Measurements from ENCODE around the gene HSF4.

HSF4 gene

DNA sequence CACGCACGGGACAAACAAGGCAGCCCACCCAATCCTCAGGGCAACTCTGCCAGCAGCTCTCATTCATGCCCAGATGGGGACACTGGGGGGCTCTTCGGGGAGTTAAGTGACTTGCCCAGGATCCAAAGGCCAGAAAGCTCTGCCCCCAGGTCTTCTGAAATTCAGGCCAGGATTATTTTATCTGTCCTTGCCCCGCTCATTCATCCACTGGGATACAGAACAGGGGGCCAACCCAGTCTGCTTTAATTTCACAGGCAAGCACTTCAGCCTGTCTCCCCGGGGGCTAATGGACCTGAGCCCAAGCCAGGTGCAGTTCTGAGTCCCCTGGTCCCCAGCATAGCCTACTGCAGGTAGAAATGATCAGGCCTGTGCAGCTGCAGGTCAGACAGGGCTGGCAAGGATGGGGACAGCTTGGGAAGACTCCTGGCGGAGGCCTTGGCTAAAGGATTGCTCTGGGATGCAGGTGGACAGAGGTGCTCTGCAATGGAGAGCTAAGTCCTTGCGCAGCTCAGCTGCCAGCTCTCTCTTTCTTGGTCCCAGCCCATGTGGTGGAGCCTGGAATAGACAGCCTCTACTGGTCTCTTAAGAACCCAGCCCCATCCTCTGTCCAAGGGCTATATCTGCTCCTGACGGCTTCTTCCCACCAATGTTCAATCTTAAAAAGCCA lies 13.0 kb upstream of the HSF4 start:
- H3K36me3 ChIP-seq (ENCODE audit: control insufficient read depth, insufficient read depth, low read length): no peaks in the 10 kb centered on the region
- H3K27me3 ChIP-seq (ENCODE audit: control insufficient read depth, insufficient read depth, low read length): no peaks in the 10 kb centered on the region
- TF ChIP-seq, protein P1, sequence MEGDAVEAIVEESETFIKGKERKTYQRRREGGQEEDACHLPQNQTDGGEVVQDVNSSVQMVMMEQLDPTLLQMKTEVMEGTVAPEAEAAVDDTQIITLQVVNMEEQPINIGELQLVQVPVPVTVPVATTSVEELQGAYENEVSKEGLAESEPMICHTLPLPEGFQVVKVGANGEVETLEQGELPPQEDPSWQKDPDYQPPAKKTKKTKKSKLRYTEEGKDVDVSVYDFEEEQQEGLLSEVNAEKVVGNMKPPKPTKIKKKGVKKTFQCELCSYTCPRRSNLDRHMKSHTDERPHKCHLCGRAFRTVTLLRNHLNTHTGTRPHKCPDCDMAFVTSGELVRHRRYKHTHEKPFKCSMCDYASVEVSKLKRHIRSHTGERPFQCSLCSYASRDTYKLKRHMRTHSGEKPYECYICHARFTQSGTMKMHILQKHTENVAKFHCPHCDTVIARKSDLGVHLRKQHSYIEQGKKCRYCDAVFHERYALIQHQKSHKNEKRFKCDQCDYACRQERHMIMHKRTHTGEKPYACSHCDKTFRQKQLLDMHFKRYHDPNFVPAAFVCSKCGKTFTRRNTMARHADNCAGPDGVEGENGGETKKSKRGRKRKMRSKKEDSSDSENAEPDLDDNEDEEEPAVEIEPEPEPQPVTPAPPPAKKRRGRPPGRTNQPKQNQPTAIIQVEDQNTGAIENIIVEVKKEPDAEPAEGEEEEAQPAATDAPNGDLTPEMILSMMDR (IDR thresholded peaks at IDR 0.05): no peak
- no peaks in the 10 kb centered on the region for H3K9me3 ChIP-seq (ENCODE audit: control insufficient read depth, low read length)
- H3K27ac ChIP-seq: peak overlapping the region; percentile 72
- peak overlapping the region; percentile 93 for H2AFZ ChIP-seq
- no peaks in the 10 kb centered on the region for H3K79me2 ChIP-seq
- peak overlapping the region; percentile 65 for H3K4me3 ChIP-seq (ENCODE audit: low read depth, low read length)
- peaks cover 8% of the 10 kb centered on the region for H3K4me1 ChIP-seq
- peak overlapping the region; percentile 93 for H3K4me2 ChIP-seq (ENCODE audit: low read length)
- no peak overlapping the region for H3K9ac ChIP-seq

DNA sequence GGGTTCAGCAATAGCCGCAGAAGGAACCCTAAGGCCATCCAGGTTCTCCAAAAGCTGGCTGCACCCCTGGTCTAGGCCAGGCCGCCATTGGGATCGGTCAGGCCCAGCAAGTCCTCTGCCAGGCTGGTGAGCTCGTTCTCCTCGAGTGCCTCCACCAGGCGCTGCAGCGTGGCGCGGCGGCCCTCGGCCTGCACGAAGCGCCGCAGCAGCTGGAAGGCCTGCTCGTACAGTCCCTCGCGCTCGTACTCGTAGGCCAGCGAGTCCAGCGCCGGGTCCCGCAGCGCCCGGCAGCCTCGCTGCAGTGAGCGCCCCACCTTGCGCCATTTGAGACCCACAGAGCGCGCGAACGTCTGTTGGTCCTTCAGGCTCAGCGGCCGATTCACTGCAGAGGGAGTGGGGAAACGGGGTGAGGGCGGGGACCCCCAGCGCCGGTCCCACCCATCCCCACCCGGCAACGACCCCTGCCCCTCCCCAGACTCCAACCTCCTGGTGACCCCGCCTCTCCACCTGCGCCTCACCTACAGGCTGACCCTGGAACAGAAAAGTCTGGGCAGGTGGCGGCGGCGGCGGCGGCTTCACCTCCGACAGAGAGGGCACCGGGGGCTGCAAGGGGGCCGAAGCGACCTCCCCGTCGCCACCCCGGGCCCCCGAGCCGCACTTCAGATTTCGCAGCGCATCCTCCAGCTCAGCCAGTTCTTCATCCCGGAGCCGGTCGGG lies 9.8 kb upstream of the HSF4 start:
- no peak overlapping the region for H3K4me3 ChIP-seq (ENCODE audit: low read depth, low read length)
- no peaks in the 10 kb centered on the region for H3K27me3 ChIP-seq (ENCODE audit: control insufficient read depth, insufficient read depth, low read length)

DNA sequence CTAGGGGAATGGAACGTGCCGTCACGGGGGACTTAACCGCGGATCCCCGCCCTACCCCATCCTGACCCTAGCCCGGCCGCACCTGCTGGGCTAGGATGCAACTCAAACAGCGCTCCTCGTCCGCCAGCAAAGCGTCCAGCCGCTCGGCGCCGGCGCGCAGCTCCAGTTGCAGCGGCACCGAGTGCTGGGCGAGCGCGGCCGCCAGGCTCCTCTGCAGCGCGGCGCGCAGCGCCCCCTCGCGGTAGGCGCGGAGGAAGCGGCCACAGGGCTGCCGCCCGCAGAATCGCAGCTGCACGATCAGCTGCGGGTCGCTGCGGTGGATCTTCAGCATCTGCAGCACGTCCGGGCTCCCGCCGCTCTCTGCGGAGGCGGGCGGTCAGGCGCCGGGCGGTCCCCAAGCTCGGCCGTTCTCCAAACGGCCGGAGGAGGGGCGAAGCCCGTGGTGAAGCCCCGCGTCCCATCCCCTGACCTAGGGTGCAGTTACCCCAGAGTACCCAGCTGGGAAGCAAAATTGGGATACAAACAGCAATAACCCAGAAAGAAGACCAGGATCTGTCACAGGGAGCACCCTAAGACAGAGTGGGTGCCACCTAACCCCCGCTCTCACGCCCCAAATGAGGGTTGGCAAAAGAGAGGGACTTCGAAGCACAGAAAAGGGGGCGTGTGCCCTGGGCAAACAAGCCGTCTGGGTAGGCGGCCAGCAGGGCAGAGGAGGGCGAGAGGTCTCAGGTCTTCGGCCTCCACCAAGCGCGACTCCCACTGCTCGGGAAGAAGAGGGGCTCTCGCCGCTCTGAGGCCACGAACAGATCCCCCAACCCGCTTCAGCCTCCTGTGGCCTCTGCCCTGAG lies 9.0 kb upstream of the HSF4 start:
- no peaks in the 10 kb centered on the region for H3K79me2 ChIP-seq
- H3K27ac ChIP-seq: no peak overlapping the region
- H3K27me3 ChIP-seq (ENCODE audit: control insufficient read depth, insufficient read depth, low read length): no peaks in the 10 kb centered on the region
- TF ChIP-seq, protein P1 (IDR thresholded peaks at IDR 0.05): peak; percentile 97
- no peaks in the 10 kb centered on the region for H3K36me3 ChIP-seq (ENCODE audit: control insufficient read depth, insufficient read depth, low read length)
- H2AFZ ChIP-seq: peak overlapping the region; percentile 64
- H3K9me3 ChIP-seq (ENCODE audit: control insufficient read depth, low read length): no peaks in the 10 kb centered on the region
- H3K9ac ChIP-seq: no peak overlapping the region
- H3K4me2 ChIP-seq (ENCODE audit: low read length): peak overlapping the region; percentile 69
- H3K4me3 ChIP-seq (ENCODE audit: low read depth, low read length): no peak overlapping the region
- H3K4me1 ChIP-seq: peaks cover 8% of the 10 kb centered on the region

More for the DNA sequence above, 9.8 kb upstream of the HSF4 start:
- H2AFZ ChIP-seq: peak overlapping the region; percentile 64
- H3K27ac ChIP-seq: no peak overlapping the region
- H3K9ac ChIP-seq: no peak overlapping the region
- H3K36me3 ChIP-seq (ENCODE audit: control insufficient read depth, insufficient read depth, low read length): no peaks in the 10 kb centered on the region
- peaks cover 8% of the 10 kb centered on the region for H3K4me1 ChIP-seq
- TF ChIP-seq, protein P1 (IDR thresholded peaks at IDR 0.05): no peak
- peak overlapping the region; percentile 69 for H3K4me2 ChIP-seq (ENCODE audit: low read length)
- no peaks in the 10 kb centered on the region for H3K79me2 ChIP-seq
- H3K9me3 ChIP-seq (ENCODE audit: control insufficient read depth, low read length): no peaks in the 10 kb centered on the region

DNA sequence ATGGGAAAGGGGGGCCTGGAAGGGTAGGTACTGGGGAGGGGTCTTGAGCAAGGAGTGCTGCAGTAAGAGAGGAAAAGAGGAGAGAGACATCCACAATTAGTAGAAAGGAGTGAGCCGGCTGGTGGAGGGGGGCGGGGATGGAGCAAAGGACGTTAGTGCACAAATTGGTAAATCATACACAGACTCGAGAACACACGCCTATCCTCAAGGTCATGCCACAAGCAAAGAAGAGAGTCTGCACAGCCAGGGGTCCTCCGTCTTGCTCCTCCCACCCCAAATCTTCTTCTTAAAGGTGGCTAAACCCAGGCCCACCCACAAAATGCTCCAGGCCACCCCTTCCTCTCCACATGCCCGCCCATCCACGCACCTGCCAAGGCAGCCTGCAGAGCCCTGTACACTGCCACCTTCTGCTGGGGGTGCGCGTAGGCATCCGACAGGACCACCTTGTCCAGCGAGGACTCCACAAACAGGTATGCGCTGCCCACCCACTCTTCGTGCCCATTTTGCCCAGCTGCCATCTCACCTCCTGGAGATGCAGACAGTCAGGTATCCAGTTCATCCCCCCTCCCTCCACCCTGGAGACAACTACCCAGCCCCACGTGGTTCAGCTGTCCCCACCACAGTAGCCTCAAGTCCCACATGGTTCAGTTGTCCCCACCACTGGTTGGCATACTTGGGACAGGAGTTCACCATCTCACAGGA lies 8.3 kb upstream of the HSF4 start:
- H3K4me1 ChIP-seq: peaks cover 6% of the 10 kb centered on the region
- H3K4me2 ChIP-seq (ENCODE audit: low read length): no peak overlapping the region
- no peaks in the 10 kb centered on the region for H3K36me3 ChIP-seq (ENCODE audit: control insufficient read depth, insufficient read depth, low read length)
- no peaks in the 10 kb centered on the region for H3K79me2 ChIP-seq
- TF ChIP-seq, protein P1 (IDR thresholded peaks at IDR 0.05): no peak
- H3K9me3 ChIP-seq (ENCODE audit: control insufficient read depth, low read length): no peaks in the 10 kb centered on the region
- H3K27me3 ChIP-seq (ENCODE audit: control insufficient read depth, insufficient read depth, low read length): no peaks in the 10 kb centered on the region
- H3K9ac ChIP-seq: no peak overlapping the region
- H3K27ac ChIP-seq: no peak overlapping the region
- H2AFZ ChIP-seq: no peak overlapping the region
- H3K4me3 ChIP-seq (ENCODE audit: low read depth, low read length): no peak overlapping the region

All from parathyroid adenoma (tissue), 2 donors.